Neural crest cell (in vitro differentiated cells): ENCODE data around the gene RND2. TPM values are rescaled to one million over a fixed set of nuclear protein-coding genes. Genes with fewer than 3 reads are reported as not detected.

Experiments used
- DNase-seq: peaks from one replicate; pipeline ENCODE4 v3.0.0; 2021; ENCODE audit warnings: low read depth, mixed read lengths, low spot score
- H3K27ac Mint-ChIP-seq: one replicate; pipeline ENCODE4 v1.8.0; 2021; ENCODE audit warnings: mild to moderate bottlenecking, mixed read lengths; ENCODE audit not compliant: unreplicated experiment
- H3K27me3 Mint-ChIP-seq: 2 replicates; pipeline ENCODE4 v1.8.0; 2021; ENCODE audit warnings: low read depth, mild to moderate bottlenecking, mixed read lengths
- H3K36me3 Mint-ChIP-seq: 2 replicates; pipeline ENCODE4 v1.8.0; 2021; ENCODE audit warnings: low read depth, mild to moderate bottlenecking, mixed read lengths
- H3K4me1 Mint-ChIP-seq: 2 replicates; pipeline ENCODE4 v1.8.0; 2021; ENCODE audit warnings: mixed read lengths
- H3K4me3 Mint-ChIP-seq: one replicate; pipeline ENCODE4 v1.8.0; 2021; ENCODE audit warnings: mild to moderate bottlenecking, mixed read lengths
- H3K9me3 Mint-ChIP-seq: 2 replicates; pipeline ENCODE4 v1.8.0; 2021; ENCODE audit warnings: mixed read lengths
- CTCF ChIP-seq: fragments of 200-600 bp; sonication (generic); conservative IDR thresholded peaks from 2 replicates; pipeline ENCODE4 v1.5.0; 2021; ENCODE audit warnings: antibody characterized with exemption, mild to moderate bottlenecking
- total RNA-seq: library from RNA; stranded (reverse); gene quantifications from 2 replicates; pipeline ENCODE4 v1.2.1, GENCODE V29; 2021

RND2 gene
- total RNA-seq, 1 donor from 2014 or later: 17.8 TPM

GRCh38 chr17:43020789-43021740 lies 4.0 kb upstream of the RND2 start:
- H3K4me3 Mint-ChIP-seq: peak overlapping the region; percentile 91
- no peaks in the 10 kb centered on the region for H3K9me3 Mint-ChIP-seq
- no peak for TF ChIP-seq CTCF
- peak overlapping the region; percentile 78 for H3K27ac Mint-ChIP-seq
- H3K36me3 Mint-ChIP-seq: peaks cover 2% of the 10 kb centered on the region
- peaks cover 3% of the 10 kb centered on the region for H3K27me3 Mint-ChIP-seq
- DNase-seq: no peak
- peaks cover 47% of the 10 kb centered on the region for H3K4me1 Mint-ChIP-seq

GRCh38 chr17:43021741-43022512 lies 3.1 kb upstream of the RND2 start, which contains the start of gene VAT1:
TSS of gene VAT1 (minus strand) at chr17:43022385. CDS start at chr17:43022322, 63 bp downstream.
- peaks cover 2% of the 10 kb centered on the region for H3K36me3 Mint-ChIP-seq

GRCh38 chr17:43025290-43025657 lies 243 bp downstream of the RND2 start:
- Mint-ChIP-seq H3K36me3 (no peaks in the 10 kb centered on the region), H3K4me3 (peak overlapping the region; percentile 95), H3K4me1 (peaks cover 46% of the 10 kb centered on the region), H3K27me3 (peaks cover 3% of the 10 kb centered on the region), H3K9me3 (no peaks in the 10 kb centered on the region), H3K27ac (peak overlapping the region; percentile 62)
- TF ChIP-seq CTCF: no peak
- no peak for DNase-seq

More at GRCh38 chr17:43021741-43022512, 3.1 kb upstream of the RND2 start, which contains the start of gene VAT1:
- TF ChIP-seq CTCF: no peak
- Mint-ChIP-seq H3K27ac (peak within 1 kb of the TSS; percentile 94), H3K4me1 (peaks cover 52% of the 10 kb centered on the region), H3K9me3 (no peaks in the 10 kb centered on the region), H3K27me3 (peaks cover 3% of the 10 kb centered on the region), H3K4me3 (peak within 1 kb of the TSS; percentile 91)
- DNase-seq: peak; percentile 70

- H3K27me3 Mint-ChIP-seq: peaks cover 3% of the 10 kb centered on the region
- H3K27ac Mint-ChIP-seq: no peak overlapping the region
- no peaks in the 10 kb centered on the region for H3K36me3 Mint-ChIP-seq
- peaks cover 46% of the 10 kb centered on the region for H3K4me1 Mint-ChIP-seq
- DNase-seq: no peak
- H3K4me3 Mint-ChIP-seq: peak overlapping the region; percentile 95
- TF ChIP-seq CTCF: no peak
- no peaks in the 10 kb centered on the region for H3K9me3 Mint-ChIP-seq
Observed at GRCh38 chr17:43025766-43026537, 921 bp downstream of the RND2 start.

- Mint-ChIP-seq H3K27ac (no peak overlapping the region), H3K36me3 (no peaks in the 10 kb centered on the region), H3K4me1 (peaks cover 42% of the 10 kb centered on the region), H3K4me3 (peak overlapping the region; percentile 74), H3K9me3 (no peaks in the 10 kb centered on the region), H3K27me3 (peaks cover 3% of the 10 kb centered on the region)
- no peak for DNase-seq
- no peak for TF ChIP-seq CTCF
Observed at GRCh38 chr17:43026595-43026994, 1.6 kb downstream of the RND2 start.
